ENCODE data around the gene KCNK2.

KCNK2 gene

GRCh38 chr1:215260711-215261110, 178.2 kb downstream of the KCNK2 start:
- DNase-seq, result no peak

- no peak for DNase-seq
Measured at GRCh38 chr1:215262106-215262505, 179.6 kb downstream of the KCNK2 start.

- DNase-seq, result no peak
Measured at GRCh38 chr1:215263636-215264035, 181.1 kb downstream of the KCNK2 start.

- DNase-seq, result no peak
Measured at GRCh38 chr1:215264649-215265048, 182.1 kb downstream of the KCNK2 start.

- no peak for DNase-seq
Measured at GRCh38 chr1:215267495-215267894, 185.0 kb downstream of the KCNK2 start.

- DNase-seq, result no peak
Measured at GRCh38 chr1:215269955-215270354, 187.4 kb downstream of the KCNK2 start.

GRCh38 chr1:215273838-215274516, 191.4 kb downstream of the KCNK2 start:
- DNase-seq, result no peak

- DNase-seq, result no peak
Measured at GRCh38 chr1:215276582-215276981, 194.0 kb downstream of the KCNK2 start.

GRCh38 chr1:215277532-215277931, 195.0 kb downstream of the KCNK2 start:
- DNase-seq, result no peak

GRCh38 chr1:215279682-215280081, 197.1 kb downstream of the KCNK2 start:
- no peak for DNase-seq

GRCh38 chr1:215282557-215282956, 200.0 kb downstream of the KCNK2 start:
- DNase-seq, result no peak

- DNase-seq, result no peak
Measured at GRCh38 chr1:215285013-215285800, 202.7 kb downstream of the KCNK2 start.
